ENCODE measurements around the gene ZNF844. TPM values are rescaled to one million over a fixed set of nuclear protein-coding genes. Genes with fewer than 3 reads are reported as not detected.

The ZNF844 gene
- polyA plus RNA-seq, 1 donor (not counting 4 experiments of a cell fraction or from before 2014, with no cell fraction given): 0.88 TPM

- no peak overlapping the region for H3K4me3 ChIP-seq (ENCODE audit: control insufficient read depth in 2 of 3, extremely low read depth in 1 of 3, insufficient read depth in 2 of 3, low read depth in 1 of 3, low read length in 3 of 3)
- no peak overlapping the region for H2AFZ ChIP-seq (ENCODE audit: control insufficient read depth, low read length)
- DNase-seq (ENCODE audit: low read depth, low spot score) (no peak), FAIRE-seq (no peak)
- no peak overlapping the region for H3K9ac ChIP-seq (ENCODE audit: control insufficient read depth, extremely low read depth, insufficient read depth, low read length)
- dilution Hi-C loops (cut with MboI; ENCODE audit: extremely low pct_ligation_motif_present, low sequenced_read_pairs): no loop called here
- no peaks in the 10 kb centered on the region for H3K79me2 ChIP-seq (ENCODE audit: control insufficient read depth, insufficient read depth, low read length)
- no peaks in the 10 kb centered on the region for H4K20me1 ChIP-seq (ENCODE audit: control insufficient read depth, extremely low read depth, insufficient read depth, low read length)
- H3K4me2 ChIP-seq (ENCODE audit: control insufficient read depth, extremely low read depth, insufficient read depth, low read depth, low read length): no peak overlapping the region
- no peaks in the 10 kb centered on the region for H3K9me1 ChIP-seq (ENCODE audit: control insufficient read depth, extremely low read depth, insufficient read depth, low read length)
- no peak overlapping the region for H3K27ac ChIP-seq (ENCODE audit: control insufficient read depth, insufficient read depth, low read length)
- TF ChIP-seq CTCF (optimal IDR thresholded peaks at IDR 0.05 in 1 of 3, IDR thresholded peaks at IDR 0.05 in 1 of 3, conservative IDR thresholded peaks at IDR 0.05 in 1 of 3; ENCODE audit: extremely low read depth in 1 of 3, insufficient read depth in 2 of 3, low read length in 3 of 3) (no peak), EZH2 (IDR thresholded peaks at IDR 0.05; ENCODE audit: low read length) (no peak)
- no peaks in the 10 kb centered on the region for H3K9me3 ChIP-seq (ENCODE audit: control insufficient read depth, low read depth, low read length)
- no peaks in the 10 kb centered on the region for H3K36me3 ChIP-seq (ENCODE audit: control insufficient read depth in 2 of 2, extremely low read depth in 1 of 2, insufficient read depth in 2 of 2, low read length in 2 of 2)
- H3K27me3 ChIP-seq (ENCODE audit: control insufficient read depth, extremely low read depth, insufficient read depth, low read length): no peaks in the 10 kb centered on the region
- H3K4me1 ChIP-seq (ENCODE audit: control insufficient read depth, extremely low read depth, insufficient read depth, low read length): no peaks in the 10 kb centered on the region
Observed at GRCh38 chr19:12085074-12085818, 20.7 kb downstream of the ZNF844 start.

GRCh38 chr19:12090807-12091206 is 26.3 kb downstream of the ZNF844 start:
- Histone ChIP-seq H3K9ac (ENCODE audit: control insufficient read depth, extremely low read depth, insufficient read depth, low read length) (no peak overlapping the region), H3K27me3 (ENCODE audit: control insufficient read depth, extremely low read depth, insufficient read depth, low read length) (no peaks in the 10 kb centered on the region), H3K4me3 (ENCODE audit: control insufficient read depth in 2 of 3, extremely low read depth in 1 of 3, insufficient read depth in 2 of 3, low read depth in 1 of 3, low read length in 3 of 3) (no peak overlapping the region), H3K9me3 (ENCODE audit: control insufficient read depth, low read depth, low read length) (no peaks in the 10 kb centered on the region), H4K20me1 (ENCODE audit: control insufficient read depth, extremely low read depth, insufficient read depth, low read length) (no peaks in the 10 kb centered on the region), H2AFZ (ENCODE audit: control insufficient read depth, low read length) (no peak overlapping the region), H3K79me2 (ENCODE audit: control insufficient read depth, insufficient read depth, low read length) (no peaks in the 10 kb centered on the region), H3K9me1 (ENCODE audit: control insufficient read depth, extremely low read depth, insufficient read depth, low read length) (no peaks in the 10 kb centered on the region), H3K4me1 (ENCODE audit: control insufficient read depth, extremely low read depth, insufficient read depth, low read length) (peaks cover 3% of the 10 kb centered on the region), H3K36me3 (ENCODE audit: control insufficient read depth in 2 of 2, extremely low read depth in 1 of 2, insufficient read depth in 2 of 2, low read length in 2 of 2) (no peaks in the 10 kb centered on the region), H3K4me2 (ENCODE audit: control insufficient read depth, extremely low read depth, insufficient read depth, low read depth, low read length) (no peak overlapping the region), H3K27ac (ENCODE audit: control insufficient read depth, insufficient read depth, low read length) (no peak overlapping the region)
- TF ChIP-seq EZH2 (IDR thresholded peaks at IDR 0.05; ENCODE audit: low read length) (no peak), CTCF (optimal IDR thresholded peaks at IDR 0.05 in 1 of 3, IDR thresholded peaks at IDR 0.05 in 1 of 3, conservative IDR thresholded peaks at IDR 0.05 in 1 of 3; ENCODE audit: extremely low read depth in 1 of 3, insufficient read depth in 2 of 3, low read length in 3 of 3) (peak; percentile 59 to 77 (median 76))
- FAIRE-seq: peak; percentile 5
- dilution Hi-C loops (cut with MboI; ENCODE audit: extremely low pct_ligation_motif_present, low sequenced_read_pairs): no loop called here
- DNase-seq (ENCODE audit: low read depth, low spot score): peak; percentile 17
